A549 (cell line): ENCODE data around the gene SHISAL1. TPM values are rescaled to one million over a fixed set of nuclear protein-coding genes. Genes with fewer than 3 reads are reported as not detected.
A peak's percentile ranks its signal among the peaks of the same experiment; 100 is the strongest.

Experiments used
- ATAC-seq, 2 experiments: fragments of 200-7000 bp in 1 of 2; fragments of >200 bp in 1 of 2; cut with Nextera tagmentation in 1 of 2; cut with Tn5 transposase in 1 of 2; 3 replicates each; pipeline versions ENCODE4 v1.8.0 to v1.9.1; 2018 to 2020; ENCODE audit warnings: mild to moderate bottlenecking in 1 of 2, moderate library complexity in 1 of 2
- CTCF ChIA-PET: fragments of 300-600 bp; sonication (Branson Sonifier 250); formaldehyde crosslinking; extraction: SDS; loops from one replicate; lab custom pipeline; 2021; ENCODE audit warnings: antibody characterized with exemption, inconsistent platforms; lab: Yijun Ruan, JAX
- POLR2A ChIA-PET: fragments of 350-600 bp; formaldehyde crosslinking; extraction: SDS; loops from one replicate; lab custom pipeline; 2021; ENCODE audit warnings: antibody characterized with exemption, inconsistent platforms; lab: Yijun Ruan, JAX
- DNase-seq, 2 experiments: peaks; one replicate each; pipeline versions ENCODE4 v3.0.0 to v3.0.0-alpha.2; 2011 to 2016; ENCODE audit warnings: low read depth in 1 of 2, low spot score in 1 of 2
- FAIRE-seq: peaks from 2 replicates; lab custom pipeline; 2011; peaks lifted over from hg19 to GRCh38; lab: Jason Lieb, UNC
- H3K27ac ChIP-seq, 2 experiments: fragments of >200 bp; sonication (Bioruptor Twin); formaldehyde crosslinking; 3 replicates each; pipeline ENCODE4 v1.5.1; 2016 to 2017
- H3K4me1 ChIP-seq: fragments of >200 bp; sonication (Bioruptor Twin); formaldehyde crosslinking; 3 replicates; pipeline ENCODE4 v1.6.1; 2016
- H3K4me2 ChIP-seq: fragments of >200 bp; sonication (Bioruptor Twin); formaldehyde crosslinking; 3 replicates; pipeline ENCODE4 v1.6.1; 2016
- H3K4me3 ChIP-seq: fragments of >200 bp; sonication (Bioruptor Twin); formaldehyde crosslinking; 3 replicates; pipeline ENCODE4 v1.5.1; 2016
- H3K9me3 ChIP-seq: fragments of >200 bp; sonication (Bioruptor Twin); formaldehyde crosslinking; 3 replicates; pipeline ENCODE4 v1.6.1; 2016
- CBX2 ChIP-seq: fragments of 200-600 bp; sonication (generic); IDR thresholded peaks from 2 replicates; pipeline ENCODE4 v1.6.1; 2016; ENCODE audit warnings: low read depth, mild to moderate bottlenecking, borderline replicate concordance
- CBX8 ChIP-seq: fragments of 200-600 bp; sonication (generic); IDR thresholded peaks from 2 replicates; pipeline ENCODE4 v1.6.1; 2016
- CEBPB ChIP-seq, 2 experiments: fragments of >200 bp in 1 of 2; sonication (Bioruptor Twin) in 1 of 2; formaldehyde crosslinking in 1 of 2; IDR thresholded peaks; 2 replicates each; pipeline ENCODE4 v1.6.1; 2012 to 2016
- CTCF ChIP-seq: fragments of >200 bp; sonication (Bioruptor Twin); formaldehyde crosslinking; IDR thresholded peaks from 3 replicates; pipeline ENCODE4 v1.5.1; 2016
- EHF ChIP-seq: fragments of 250-450 bp; sonication (Bioruptor Pico); IDR thresholded peaks from 2 replicates; pipeline ENCODE4 v1.5.0; 2020; ENCODE audit warnings: mild to moderate bottlenecking
- ESRRA ChIP-seq: fragments of 150-350 bp; IDR thresholded peaks from 2 replicates; pipeline ENCODE4 v1.6.1; 2014; ENCODE audit warnings: mild to moderate bottlenecking, low read length, borderline replicate concordance
- FOXS1 ChIP-seq: fragments of 250-450 bp; sonication (Bioruptor Pico); IDR thresholded peaks from 2 replicates; pipeline ENCODE4 v1.5.0; 2020; ENCODE audit warnings: mild to moderate bottlenecking, moderate library complexity
- HMGXB4 ChIP-seq: fragments of 250-450 bp; sonication (Bioruptor Pico); IDR thresholded peaks from 2 replicates; pipeline ENCODE4 v1.5.0; 2021; ENCODE audit warnings: mild to moderate bottlenecking, moderate library complexity, borderline replicate concordance
- HOXB13 ChIP-seq: fragments of 250-450 bp; sonication (Bioruptor Pico); IDR thresholded peaks from 2 replicates; pipeline ENCODE4 v1.5.0; 2020; ENCODE audit warnings: low read depth, mild to moderate bottlenecking, moderate library complexity
- JUNB ChIP-seq: fragments of >200 bp; sonication (Bioruptor Twin); formaldehyde crosslinking; IDR thresholded peaks from 2 replicates; pipeline ENCODE4 v1.6.1; 2016
- KDM5A ChIP-seq: fragments of 200-600 bp; sonication (generic); IDR thresholded peaks from 2 replicates; pipeline ENCODE4 v1.6.1; 2016; ENCODE audit warnings: antibody characterized with exemption, mild to moderate bottlenecking
- MAFK ChIP-seq: fragments of 450-650 bp; IDR thresholded peaks from 2 replicates; pipeline ENCODE4 v1.6.1; 2014; ENCODE audit not compliant: partially characterized antibody
- NPAS2 ChIP-seq: fragments of 250-450 bp; sonication (Bioruptor Pico); IDR thresholded peaks from 2 replicates; pipeline ENCODE4 v1.8.0; 2022; ENCODE audit warnings: mild to moderate bottlenecking, moderate library complexity, borderline replicate concordance
- NR3C1 ChIP-seq: fragments of >200 bp; sonication (Bioruptor Twin); formaldehyde crosslinking; IDR thresholded peaks from 3 replicates; pipeline ENCODE4 v1.6.1; 2017
- PHF8 ChIP-seq: fragments of 200-600 bp; sonication (generic); IDR thresholded peaks from 2 replicates; pipeline ENCODE4 v1.6.1; 2016; ENCODE audit warnings: low read depth, mild to moderate bottlenecking, antibody characterized with exemption, moderate library complexity, borderline replicate concordance
- POLR2AphosphoS2 ChIP-seq: conservative IDR thresholded peaks from 2 replicates; pipeline ENCODE4 v1.6.1; 2012; ENCODE audit warnings: low read length, improper control_type of control experiment, inconsistent platforms
- RARB ChIP-seq: fragments of 250-450 bp; sonication (Bioruptor Pico); IDR thresholded peaks from 2 replicates; pipeline ENCODE4 v1.8.0; 2021; ENCODE audit warnings: mild to moderate bottlenecking, moderate library complexity
- RCOR1 ChIP-seq: fragments of 150-350 bp; IDR thresholded peaks from 2 replicates; pipeline ENCODE4 v1.6.1; 2014; ENCODE audit warnings: antibody characterized with exemption, low read length, low read depth
- REST ChIP-seq: fragments of 200-600 bp; sonication (generic); IDR thresholded peaks from 2 replicates; pipeline ENCODE4 v1.6.1; 2016; ENCODE audit warnings: antibody characterized with exemption, mild to moderate bottlenecking, moderate library complexity
- RFX5 ChIP-seq: fragments of 450-650 bp; IDR thresholded peaks from 2 replicates; pipeline ENCODE4 v1.7.1; 2014; ENCODE audit warnings: antibody characterized with exemption, mild to moderate bottlenecking, moderate library complexity
- RNF2 ChIP-seq: fragments of 200-600 bp; sonication (generic); IDR thresholded peaks from 2 replicates; pipeline ENCODE4 v1.6.1; 2016; ENCODE audit warnings: low read depth, mild to moderate bottlenecking, antibody characterized with exemption, moderate library complexity, borderline replicate concordance
- TFCP2L1 ChIP-seq: fragments of 250-450 bp; sonication (Bioruptor Pico); IDR thresholded peaks from 2 replicates; pipeline ENCODE4 v1.5.0; 2021; ENCODE audit warnings: mild to moderate bottlenecking
- TP53 ChIP-seq: fragments of 250-450 bp; sonication (Bioruptor Pico); IDR thresholded peaks from 2 replicates; pipeline ENCODE4 v1.5.0; 2021; ENCODE audit warnings: mild to moderate bottlenecking, moderate library complexity
- ZFP36 ChIP-seq: fragments of 450-650 bp; IDR thresholded peaks from 2 replicates; pipeline ENCODE4 v1.6.1; 2014; ENCODE audit warnings: borderline replicate concordance; ENCODE audit not compliant: partially characterized antibody
- WGBS: methylation state at CpG from one replicate; pipeline ENCODE4 v1.1.6; 2017; ENCODE audit errors: missing lambda C conversion rate; 5-methylcytosine and 5-hydroxymethylcytosine counted together
- polyA plus RNA-seq, 4 experiments: library from polyadenylated mRNA; depleted of rRNA in 3 of 4; stranded (reverse); fragments of >200 nt; fragmentation: RNase III in 1 of 4; extraction: RNeasy Plus Mini Kit Qiagen cat#74134 plus additional on column Dnase treatment in 1 of 4; gene quantifications; 2 replicates in 3 of 4; 3 replicates in 1 of 4; pipeline ENCODE4 v1.2.3, GENCODE V29; 2011 to 2017
- TF ChIP-seq, protein P1 (sequence below): IDR thresholded peaks from 2 replicates; pipeline ENCODE4 v1.6.1; 2012; ENCODE audit warnings: low read depth, borderline replicate concordance
- TF ChIP-seq, protein P2 (sequence below): IDR thresholded peaks from 2 replicates; pipeline ENCODE4 v1.6.1; 2012
- TF ChIP-seq, protein P3 (sequence below): fragments of 150-350 bp; IDR thresholded peaks from 2 replicates; pipeline ENCODE4 v1.6.1; 2014; ENCODE audit warnings: low read depth, mild to moderate bottlenecking, low read length

The SHISAL1 gene
- polyA plus RNA-seq, 2 of the 4 experiments (the other 2 are of a cell fraction): 0.61 to 1.9 TPM

DNA sequence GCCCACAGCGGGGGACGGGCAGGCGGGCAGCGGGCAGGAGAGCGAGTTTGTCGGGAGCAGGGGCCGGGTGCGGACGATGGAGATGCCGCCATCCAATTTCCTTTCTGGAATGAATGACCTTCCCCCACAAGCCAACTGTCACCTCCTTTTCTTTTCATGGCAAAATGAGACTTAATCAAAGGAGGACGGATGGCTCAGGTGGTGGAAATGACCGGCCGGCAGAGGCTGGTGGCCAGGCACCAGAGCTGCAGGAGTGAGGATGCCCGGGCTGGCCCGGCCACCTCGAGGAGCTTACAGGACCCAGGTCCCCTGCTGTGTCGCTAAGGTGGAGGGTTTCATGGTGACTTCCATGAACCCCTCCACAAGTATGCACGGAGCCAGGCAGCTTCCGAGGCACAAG, 11.7 kb downstream of the SHISAL1 start (continued):
- TF ChIP-seq REST (no peak), RFX5 (no peak), EHF (CRISPR knock-in tag) (no peak), TP53 (CRISPR knock-in tag) (no peak), TFCP2L1 (CRISPR knock-in tag) (no peak), NR3C1 (no peak), RCOR1 (no peak)
- TF ChIP-seq, protein P1, sequence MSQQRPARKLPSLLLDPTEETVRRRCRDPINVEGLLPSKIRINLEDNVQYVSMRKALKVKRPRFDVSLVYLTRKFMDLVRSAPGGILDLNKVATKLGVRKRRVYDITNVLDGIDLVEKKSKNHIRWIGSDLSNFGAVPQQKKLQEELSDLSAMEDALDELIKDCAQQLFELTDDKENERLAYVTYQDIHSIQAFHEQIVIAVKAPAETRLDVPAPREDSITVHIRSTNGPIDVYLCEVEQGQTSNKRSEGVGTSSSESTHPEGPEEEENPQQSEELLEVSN: no peak
- TF ChIP-seq, protein P2, sequence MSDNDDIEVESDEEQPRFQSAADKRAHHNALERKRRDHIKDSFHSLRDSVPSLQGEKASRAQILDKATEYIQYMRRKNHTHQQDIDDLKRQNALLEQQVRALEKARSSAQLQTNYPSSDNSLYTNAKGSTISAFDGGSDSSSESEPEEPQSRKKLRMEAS: no peak

- no peaks in the 10 kb centered on the region for H3K4me1 ChIP-seq
- H3K27ac ChIP-seq: no peak overlapping the region
- POLR2A ChIA-PET: no interaction called here
- no peak for DNase-seq
- no peak overlapping the region for H3K4me2 ChIP-seq
- CTCF ChIA-PET: interaction anchor here (0.7 to 1.6 kb wide), 3 partner anchors 306 to 327 kb away, joined by 3 to 4 read pairs (median 3); no protein-coding TSS in a partner anchor
- WGBS: 76% methylated on average over 12 of the region's 13 CpGs
- peak; percentile 31 to 33; a peak in 4 of 6 replicates for ATAC-seq
- FAIRE-seq: no peak
- H3K9me3 ChIP-seq: no peaks in the 10 kb centered on the region
- H3K4me3 ChIP-seq: no peak overlapping the region
- TF ChIP-seq, protein P3, sequence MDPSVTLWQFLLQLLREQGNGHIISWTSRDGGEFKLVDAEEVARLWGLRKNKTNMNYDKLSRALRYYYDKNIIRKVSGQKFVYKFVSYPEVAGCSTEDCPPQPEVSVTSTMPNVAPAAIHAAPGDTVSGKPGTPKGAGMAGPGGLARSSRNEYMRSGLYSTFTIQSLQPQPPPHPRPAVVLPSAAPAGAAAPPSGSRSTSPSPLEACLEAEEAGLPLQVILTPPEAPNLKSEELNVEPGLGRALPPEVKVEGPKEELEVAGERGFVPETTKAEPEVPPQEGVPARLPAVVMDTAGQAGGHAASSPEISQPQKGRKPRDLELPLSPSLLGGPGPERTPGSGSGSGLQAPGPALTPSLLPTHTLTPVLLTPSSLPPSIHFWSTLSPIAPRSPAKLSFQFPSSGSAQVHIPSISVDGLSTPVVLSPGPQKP: no peak
- TF ChIP-seq, protein P1: no peak
- TF ChIP-seq CBX2 (no peak), ESRRA (no peak), CTCF (no peak), POLR2AphosphoS2 (no peak), RNF2 (no peak), NPAS2 (no peak), KDM5A (no peak), MAFK (no peak), HOXB13 (CRISPR knock-in tag) (no peak), RARB (CRISPR knock-in tag) (no peak), CEBPB (IDR thresholded peaks at IDR 0.05) (no peak), PHF8 (no peak), FOXS1 (no peak), JUNB (no peak), CBX8 (no peak), ZFP36 (no peak), HMGXB4 (CRISPR knock-in tag) (no peak)
Observed at GRCh38 chr22:44299124-44299523, 13.6 kb downstream of the SHISAL1 start.
